Measurements from ENCODE around the gene STEAP1.

Gene STEAP1

DNA sequence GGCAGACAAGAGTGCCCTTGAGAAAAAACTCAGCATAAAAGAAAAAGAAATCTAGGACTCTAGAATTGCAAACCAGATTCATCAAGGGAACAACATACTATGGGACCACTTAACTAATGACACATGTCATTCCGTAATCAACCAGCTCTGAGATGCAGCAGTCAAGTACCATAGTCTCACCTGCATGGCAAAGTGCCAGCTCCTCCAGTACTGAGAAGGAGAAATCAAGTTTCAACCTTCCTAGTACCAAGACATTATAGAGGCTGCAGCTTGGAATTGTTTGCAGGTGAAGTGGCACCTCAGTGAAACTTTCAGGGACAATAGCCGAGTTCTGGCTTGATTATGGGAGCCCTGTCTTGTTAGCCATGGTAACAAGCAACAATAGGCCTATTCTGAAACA lies 11.5 kb downstream of the STEAP1 start:
- Histone ChIP-seq H3K27ac (ENCODE audit: low read length) (no peak overlapping the region), H3K27me3 (ENCODE audit: insufficient read depth, low read length, poor library complexity) (no peaks in the 10 kb centered on the region), H3K4me1 (ENCODE audit: insufficient read depth, low read length) (no peaks in the 10 kb centered on the region), H3K4me2 (ENCODE audit: insufficient read depth, low read length) (no peak overlapping the region), H3K9me3 (ENCODE audit: insufficient read depth, low read length, severe bottlenecking) (no peaks in the 10 kb centered on the region), H3K79me2 (ENCODE audit: insufficient read depth, low read length) (no peaks in the 10 kb centered on the region), H3K9ac (ENCODE audit: low read depth, low read length) (no peak overlapping the region), H4K20me1 (ENCODE audit: insufficient read depth, low read length) (no peaks in the 10 kb centered on the region), H3K4me3 (ENCODE audit: low read depth in 1 of 2, low read length in 2 of 2) (no peak overlapping the region), H2AFZ (ENCODE audit: low read depth, low read length) (no peak overlapping the region), H3K36me3 (ENCODE audit: insufficient read depth, low read length) (no peaks in the 10 kb centered on the region)
- no peak for ATAC-seq (ENCODE audit: insufficient read depth, low read depth)
- no peak for TF ChIP-seq EZH2 (IDR thresholded peaks at IDR 0.05; ENCODE audit: borderline replicate concordance, low read depth, low read length, severe bottlenecking)
- TF ChIP-seq CTCF (IDR thresholded peaks at IDR 0.05; ENCODE audit: borderline replicate concordance, extremely low read depth, low read length, poor library complexity, severe bottlenecking) = no peak
- no peak for DNase-seq

DNA sequence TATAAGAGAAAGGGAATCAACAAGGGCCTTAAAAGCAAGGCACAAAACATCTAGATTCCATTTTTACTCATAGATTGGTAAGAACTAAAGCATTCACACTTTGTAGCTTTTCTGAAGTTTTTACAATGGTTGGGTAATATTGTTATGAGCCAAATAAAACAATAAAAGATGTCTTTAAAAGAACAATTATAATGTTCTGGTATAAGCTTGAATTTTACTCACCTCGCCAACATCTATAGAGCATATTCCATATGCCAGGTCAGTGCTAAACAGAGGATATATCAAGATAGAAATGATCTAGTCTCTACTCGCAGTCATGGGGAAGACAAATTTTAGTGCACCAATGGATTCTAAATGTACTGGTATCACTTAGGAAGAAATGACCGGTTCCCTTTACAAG lies 11.9 kb downstream of the STEAP1 start:
- H3K36me3 ChIP-seq (ENCODE audit: insufficient read depth, low read length) = no peaks in the 10 kb centered on the region
- no peak overlapping the region for H3K27ac ChIP-seq (ENCODE audit: low read length)
- ATAC-seq (ENCODE audit: insufficient read depth, low read depth) (no peak), DNase-seq (no peak)
- H3K9me3 ChIP-seq (ENCODE audit: insufficient read depth, low read length, severe bottlenecking) = no peaks in the 10 kb centered on the region
- no peak overlapping the region for H3K9ac ChIP-seq (ENCODE audit: low read depth, low read length)
- H4K20me1 ChIP-seq (ENCODE audit: insufficient read depth, low read length) = no peaks in the 10 kb centered on the region
- H3K27me3 ChIP-seq (ENCODE audit: insufficient read depth, low read length, poor library complexity) = no peaks in the 10 kb centered on the region
- H3K4me3 ChIP-seq (ENCODE audit: low read depth in 1 of 2, low read length in 2 of 2) = no peak overlapping the region
- H3K4me2 ChIP-seq (ENCODE audit: insufficient read depth, low read length) = no peak overlapping the region
- H3K4me1 ChIP-seq (ENCODE audit: insufficient read depth, low read length) = no peaks in the 10 kb centered on the region
- no peaks in the 10 kb centered on the region for H3K79me2 ChIP-seq (ENCODE audit: insufficient read depth, low read length)
- no peak for TF ChIP-seq CTCF (IDR thresholded peaks at IDR 0.05; ENCODE audit: borderline replicate concordance, extremely low read depth, low read length, poor library complexity, severe bottlenecking)
- no peak for TF ChIP-seq EZH2 (IDR thresholded peaks at IDR 0.05; ENCODE audit: borderline replicate concordance, low read depth, low read length, severe bottlenecking)
- H2AFZ ChIP-seq (ENCODE audit: low read depth, low read length) = no peak overlapping the region

GRCh38 chr7:90167361-90167760 lies 13.1 kb downstream of the STEAP1 start:
- no peaks in the 10 kb centered on the region for H3K79me2 ChIP-seq (ENCODE audit: insufficient read depth, low read length)
- no peak overlapping the region for H3K4me3 ChIP-seq (ENCODE audit: low read depth in 1 of 2, low read length in 2 of 2)
- H3K4me1 ChIP-seq (ENCODE audit: insufficient read depth, low read length) = no peaks in the 10 kb centered on the region
- no peak overlapping the region for H2AFZ ChIP-seq (ENCODE audit: low read depth, low read length)
- no peaks in the 10 kb centered on the region for H3K36me3 ChIP-seq (ENCODE audit: insufficient read depth, low read length)
- no peak for ATAC-seq (ENCODE audit: insufficient read depth, low read depth)
- no peaks in the 10 kb centered on the region for H3K9me3 ChIP-seq (ENCODE audit: insufficient read depth, low read length, severe bottlenecking)
- H3K27ac ChIP-seq (ENCODE audit: low read length) = no peak overlapping the region
- no peak overlapping the region for H3K9ac ChIP-seq (ENCODE audit: low read depth, low read length)
- DNase-seq = no peak
- H4K20me1 ChIP-seq (ENCODE audit: insufficient read depth, low read length) = no peaks in the 10 kb centered on the region
- TF ChIP-seq EZH2 (IDR thresholded peaks at IDR 0.05; ENCODE audit: borderline replicate concordance, low read depth, low read length, severe bottlenecking) = no peak
- TF ChIP-seq CTCF (IDR thresholded peaks at IDR 0.05; ENCODE audit: borderline replicate concordance, extremely low read depth, low read length, poor library complexity, severe bottlenecking) = no peak
- no peaks in the 10 kb centered on the region for H3K27me3 ChIP-seq (ENCODE audit: insufficient read depth, low read length, poor library complexity)
- H3K4me2 ChIP-seq (ENCODE audit: insufficient read depth, low read length) = no peak overlapping the region

- Histone ChIP-seq H3K36me3 (ENCODE audit: insufficient read depth, low read length) (no peaks in the 10 kb centered on the region), H2AFZ (ENCODE audit: low read depth, low read length) (no peak overlapping the region), H3K4me1 (ENCODE audit: insufficient read depth, low read length) (no peaks in the 10 kb centered on the region), H4K20me1 (ENCODE audit: insufficient read depth, low read length) (no peaks in the 10 kb centered on the region), H3K79me2 (ENCODE audit: insufficient read depth, low read length) (no peaks in the 10 kb centered on the region), H3K9ac (ENCODE audit: low read depth, low read length) (no peak overlapping the region), H3K4me2 (ENCODE audit: insufficient read depth, low read length) (no peak overlapping the region), H3K4me3 (ENCODE audit: low read depth in 1 of 2, low read length in 2 of 2) (no peak overlapping the region), H3K27ac (ENCODE audit: low read length) (no peak overlapping the region), H3K27me3 (ENCODE audit: insufficient read depth, low read length, poor library complexity) (no peaks in the 10 kb centered on the region), H3K9me3 (ENCODE audit: insufficient read depth, low read length, severe bottlenecking) (no peaks in the 10 kb centered on the region)
- ATAC-seq (ENCODE audit: insufficient read depth, low read depth) = no peak
- DNase-seq = no peak
- TF ChIP-seq CTCF (IDR thresholded peaks at IDR 0.05; ENCODE audit: borderline replicate concordance, extremely low read depth, low read length, poor library complexity, severe bottlenecking) (no peak), EZH2 (IDR thresholded peaks at IDR 0.05; ENCODE audit: borderline replicate concordance, low read depth, low read length, severe bottlenecking) (no peak)
Measured at GRCh38 chr7:90169891-90170290, 15.6 kb downstream of the STEAP1 start.

Data from DND-41 (cell line).